PC-9 (cell line): ENCODE results near the gene DLGAP1. TPM values are rescaled to one million over a fixed set of nuclear protein-coding genes. Genes with fewer than 3 reads are reported as not detected.

Source experiments
- BruUV-seq: library from RNA; stranded (reverse); fragments of 400-500 nt; replicated peaks from 2 replicates; lab custom pipeline; 2021; lab: Mats Ljungman, UMichigan
- CTCF ChIA-PET: fragments of 300-600 bp; sonication (Branson Sonifier 250); formaldehyde crosslinking; loops from one replicate; lab custom pipeline; 2022; ENCODE audit warnings: antibody characterized with exemption; lab: Charles Lee
- POLR2A ChIA-PET: fragments of 300-600 bp; sonication (Branson Sonifier 250); formaldehyde crosslinking; loops from one replicate; lab custom pipeline; 2022; ENCODE audit warnings: antibody characterized with exemption; ENCODE audit not compliant: unreplicated experiment; lab: Charles Lee
- DNase-seq, 2 experiments: peaks; one replicate each; pipeline versions ENCODE4 v3.0.0 to v3.0.0-alpha.2; 2015 to 2022; ENCODE audit warnings: mixed read lengths in 1 of 2
- H2AFZ ChIP-seq: fragments of 200-600 bp; sonication (generic); 2 replicates; pipeline ENCODE4 v1.8.1; 2017; ENCODE audit warnings: antibody characterized with exemption
- H3F3A ChIP-seq: fragments of 200-600 bp; sonication (generic); 2 replicates; pipeline ENCODE4 v1.8.1; 2017; ENCODE audit warnings: antibody characterized with exemption, mild to moderate bottlenecking, low read depth; ENCODE audit not compliant: insufficient read depth
- H3K27ac ChIP-seq: fragments of 200-600 bp; sonication (generic); 2 replicates; pipeline ENCODE4 v1.6.1; 2016; ENCODE audit warnings: mixed run types
- H3K27me3 ChIP-seq: fragments of 200-600 bp; sonication (generic); 2 replicates; pipeline ENCODE4 v1.6.1; 2016; ENCODE audit warnings: low read depth, mixed run types; ENCODE audit not compliant: insufficient read depth
- H3K36me3 ChIP-seq: fragments of 200-600 bp; sonication (generic); 2 replicates; pipeline ENCODE4 v1.6.1; 2016; ENCODE audit warnings: low read depth, mixed run types
- H3K4me1 ChIP-seq: fragments of 200-600 bp; sonication (generic); replicated peaks from 2 replicates; pipeline ENCODE4 v1.6.1; 2016; ENCODE audit warnings: mixed run types; ENCODE audit not compliant: insufficient read depth
- H3K4me2 ChIP-seq: fragments of 200-600 bp; sonication (generic); 2 replicates; pipeline ENCODE4 v1.6.1; 2017; ENCODE audit warnings: mixed run types
- H3K4me3 ChIP-seq: fragments of 200-600 bp; sonication (generic); 2 replicates; pipeline ENCODE4 v1.6.1; 2016; ENCODE audit warnings: mixed run types
- H3K79me2 ChIP-seq: fragments of 200-600 bp; sonication (generic); 2 replicates; pipeline ENCODE4 v1.6.1; 2017; ENCODE audit warnings: low read depth, mixed run types
- H3K9me2 ChIP-seq: fragments of 200-600 bp; sonication (generic); 2 replicates; pipeline ENCODE4 v1.8.1; 2017; ENCODE audit warnings: mild to moderate bottlenecking; ENCODE audit not compliant: insufficient read depth
- H3K9me3 ChIP-seq: fragments of 200-600 bp; sonication (generic); 2 replicates; pipeline ENCODE4 v1.8.1; 2016; ENCODE audit warnings: low read depth; ENCODE audit not compliant: insufficient read depth
- H4K20me1 ChIP-seq: fragments of 200-600 bp; sonication (generic); 2 replicates; pipeline ENCODE4 v1.8.1; 2017; ENCODE audit not compliant: insufficient read depth
- EZH2 ChIP-seq: fragments of 200-600 bp; sonication (generic); IDR thresholded peaks from 2 replicates; pipeline ENCODE4 v1.8.0; 2017; ENCODE audit warnings: antibody characterized with exemption, low read depth
- intact Hi-C: fragments of 100-400 bp; cut with micrococcal nuclease; formaldehyde crosslinking; loops from one replicate; pipeline ENCODE4 v1.10.0; 2022; ENCODE audit not compliant: unreplicated experiment
- total RNA-seq: library from RNA; stranded (reverse); gene quantifications from 2 replicates; pipeline ENCODE4 v1.2.3, GENCODE V29; 2021
- TF ChIP-seq, protein P1 (sequence below): fragments of 200-600 bp; sonication (generic); conservative IDR thresholded peaks from 2 replicates; pipeline ENCODE4 v1.6.1; 2017; ENCODE audit warnings: mixed run types, antibody characterized with exemption, mild to moderate bottlenecking, moderate library complexity

The DLGAP1 gene
- total RNA-seq, 1 experiment from 2014 or later, result not detected

DNA sequence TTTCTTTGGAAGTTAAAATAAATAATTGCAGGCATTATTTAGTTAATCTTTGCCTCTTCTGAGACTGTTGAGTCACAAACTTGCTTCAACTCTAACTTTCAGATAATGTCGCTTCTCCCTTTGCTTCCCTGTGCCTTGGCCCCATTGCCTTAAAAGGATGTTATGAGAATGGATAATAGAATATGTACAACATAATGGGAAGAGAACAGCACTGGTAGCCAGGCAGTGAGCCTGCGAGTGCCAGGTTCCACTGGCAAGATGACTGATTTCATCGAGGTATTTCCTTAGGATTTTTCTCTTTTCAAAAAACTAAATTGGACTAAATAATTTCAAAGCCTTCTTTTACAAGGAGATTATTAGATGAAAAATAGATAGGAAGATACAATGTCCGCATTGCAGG, 584.2 kb downstream of the DLGAP1 start:
- Histone ChIP-seq H3K4me1 (no peaks in the 10 kb centered on the region), H3K79me2 (no peaks in the 10 kb centered on the region), H3K9me2 (no peaks in the 10 kb centered on the region), H3K36me3 (no peaks in the 10 kb centered on the region), H3K27me3 (no peaks in the 10 kb centered on the region), H3K4me3 (no peak overlapping the region), H3K27ac (no peak overlapping the region), H3K4me2 (no peak overlapping the region), H2AFZ (no peak overlapping the region), H4K20me1 (no peaks in the 10 kb centered on the region), H3K9me3 (no peaks in the 10 kb centered on the region), H3F3A (no peaks in the 10 kb centered on the region)
- ChIA-PET CTCF (no interaction called here), POLR2A (no interaction called here)
- no peak for TF ChIP-seq EZH2
- TF ChIP-seq, protein P1, sequence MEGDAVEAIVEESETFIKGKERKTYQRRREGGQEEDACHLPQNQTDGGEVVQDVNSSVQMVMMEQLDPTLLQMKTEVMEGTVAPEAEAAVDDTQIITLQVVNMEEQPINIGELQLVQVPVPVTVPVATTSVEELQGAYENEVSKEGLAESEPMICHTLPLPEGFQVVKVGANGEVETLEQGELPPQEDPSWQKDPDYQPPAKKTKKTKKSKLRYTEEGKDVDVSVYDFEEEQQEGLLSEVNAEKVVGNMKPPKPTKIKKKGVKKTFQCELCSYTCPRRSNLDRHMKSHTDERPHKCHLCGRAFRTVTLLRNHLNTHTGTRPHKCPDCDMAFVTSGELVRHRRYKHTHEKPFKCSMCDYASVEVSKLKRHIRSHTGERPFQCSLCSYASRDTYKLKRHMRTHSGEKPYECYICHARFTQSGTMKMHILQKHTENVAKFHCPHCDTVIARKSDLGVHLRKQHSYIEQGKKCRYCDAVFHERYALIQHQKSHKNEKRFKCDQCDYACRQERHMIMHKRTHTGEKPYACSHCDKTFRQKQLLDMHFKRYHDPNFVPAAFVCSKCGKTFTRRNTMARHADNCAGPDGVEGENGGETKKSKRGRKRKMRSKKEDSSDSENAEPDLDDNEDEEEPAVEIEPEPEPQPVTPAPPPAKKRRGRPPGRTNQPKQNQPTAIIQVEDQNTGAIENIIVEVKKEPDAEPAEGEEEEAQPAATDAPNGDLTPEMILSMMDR, result no peak
- BruUV-seq, result no TSS peak
- no peak for DNase-seq
- intact Hi-C loops, result loop anchor here (1.0 to 10.0 kb wide), 6 partner anchors 100 to 936 kb away; no protein-coding TSS in a partner anchor

DNA sequence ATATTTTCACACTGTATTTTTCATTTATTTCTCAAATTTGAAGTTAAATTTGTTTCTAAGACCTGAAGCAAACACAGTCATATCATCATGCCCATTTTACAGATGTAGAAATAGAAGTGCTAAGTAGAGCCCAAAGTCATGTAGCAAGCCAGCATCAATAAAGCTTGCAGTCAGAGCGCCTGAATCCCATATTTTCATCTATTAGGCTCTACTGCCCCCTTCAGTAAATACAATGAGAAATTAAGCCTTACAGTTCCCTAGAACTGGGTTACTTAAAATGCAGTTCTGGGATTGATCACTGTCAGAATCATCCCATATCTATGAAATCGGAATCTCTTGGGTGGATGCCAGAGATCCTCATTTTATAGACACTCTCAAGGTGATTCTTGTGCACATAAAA, 585.3 kb downstream of the DLGAP1 start:
- no peak overlapping the region for H3K27ac ChIP-seq
- DNase-seq, result no peak
- no peak overlapping the region for H3K4me2 ChIP-seq
- H3K79me2 ChIP-seq, result no peaks in the 10 kb centered on the region
- TF ChIP-seq, protein P1, result peak; percentile 78
- TF ChIP-seq EZH2, result no peak
- H3K4me1 ChIP-seq, result no peaks in the 10 kb centered on the region
- no peaks in the 10 kb centered on the region for H3K9me3 ChIP-seq
- CTCF ChIA-PET, result interaction anchor here (0.7 to 1.8 kb wide), 7 partner anchors 98 to 204 kb away, joined by 3 to 22 read pairs (median 4); no protein-coding TSS in a partner anchor
- BruUV-seq, result no TSS peak
- H4K20me1 ChIP-seq, result no peaks in the 10 kb centered on the region
- intact Hi-C loops, result loop anchor here (1.0 to 10.0 kb wide), 6 partner anchors 99 to 935 kb away; no protein-coding TSS in a partner anchor
- no peaks in the 10 kb centered on the region for H3K9me2 ChIP-seq
- H3F3A ChIP-seq, result no peaks in the 10 kb centered on the region
- H3K36me3 ChIP-seq, result no peaks in the 10 kb centered on the region
- no peaks in the 10 kb centered on the region for H3K27me3 ChIP-seq
- H3K4me3 ChIP-seq, result no peak overlapping the region
- POLR2A ChIA-PET, result interaction anchor here (0.5 to 0.6 kb wide), 3 partner anchors 490 to 1103 kb away, joined by 7 to 17 read pairs (median 7); no protein-coding TSS in a partner anchor
- no peak overlapping the region for H2AFZ ChIP-seq

DNA sequence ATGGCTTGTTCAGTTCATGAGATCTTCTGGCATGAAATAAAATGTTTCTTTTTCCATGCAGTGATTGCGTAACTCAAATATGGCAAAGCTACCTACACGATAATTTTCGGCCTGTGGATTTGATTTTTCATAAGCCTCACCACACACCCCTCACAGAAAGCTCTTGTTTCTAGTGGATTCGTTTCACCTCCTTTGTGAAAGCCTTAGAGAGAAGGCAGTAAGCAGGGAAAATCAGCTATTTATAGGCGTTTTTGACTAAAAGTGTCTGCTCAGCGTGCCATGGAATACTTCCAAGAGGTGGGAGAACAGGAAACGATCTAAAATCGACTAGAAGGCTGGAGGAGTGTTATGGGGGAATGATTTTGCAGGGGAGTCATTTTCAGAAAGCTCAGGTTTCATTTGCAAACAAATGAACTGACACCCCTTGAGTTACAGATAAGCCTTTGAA, 587.2 kb downstream of the DLGAP1 start:
- intact Hi-C loops, result no loop called here
- POLR2A ChIA-PET, result interaction anchor here (0.9 kb wide), 1 partner anchor 1048 kb away, joined by 6 read pairs; no protein-coding TSS in a partner anchor

More for the DNA sequence above, 587.2 kb downstream of the DLGAP1 start:
- Histone ChIP-seq H3K4me1 (no peaks in the 10 kb centered on the region), H3K79me2 (no peaks in the 10 kb centered on the region), H2AFZ (no peak overlapping the region), H3K4me3 (no peak overlapping the region), H3F3A (no peaks in the 10 kb centered on the region), H3K27ac (no peak overlapping the region), H3K9me3 (no peaks in the 10 kb centered on the region), H3K4me2 (no peak overlapping the region), H4K20me1 (no peaks in the 10 kb centered on the region), H3K36me3 (no peaks in the 10 kb centered on the region), H3K9me2 (no peaks in the 10 kb centered on the region), H3K27me3 (no peaks in the 10 kb centered on the region)
- CTCF ChIA-PET, result interaction anchor here (1.4 kb wide), 1 partner anchor 96 kb away, joined by 6 read pairs; no protein-coding TSS in a partner anchor
- no peak for DNase-seq
- TF ChIP-seq, protein P1, result no peak
- no peak for TF ChIP-seq EZH2
- no TSS peak for BruUV-seq
